ENCODE results near the gene HOMER1.

The HOMER1 gene

DNA sequence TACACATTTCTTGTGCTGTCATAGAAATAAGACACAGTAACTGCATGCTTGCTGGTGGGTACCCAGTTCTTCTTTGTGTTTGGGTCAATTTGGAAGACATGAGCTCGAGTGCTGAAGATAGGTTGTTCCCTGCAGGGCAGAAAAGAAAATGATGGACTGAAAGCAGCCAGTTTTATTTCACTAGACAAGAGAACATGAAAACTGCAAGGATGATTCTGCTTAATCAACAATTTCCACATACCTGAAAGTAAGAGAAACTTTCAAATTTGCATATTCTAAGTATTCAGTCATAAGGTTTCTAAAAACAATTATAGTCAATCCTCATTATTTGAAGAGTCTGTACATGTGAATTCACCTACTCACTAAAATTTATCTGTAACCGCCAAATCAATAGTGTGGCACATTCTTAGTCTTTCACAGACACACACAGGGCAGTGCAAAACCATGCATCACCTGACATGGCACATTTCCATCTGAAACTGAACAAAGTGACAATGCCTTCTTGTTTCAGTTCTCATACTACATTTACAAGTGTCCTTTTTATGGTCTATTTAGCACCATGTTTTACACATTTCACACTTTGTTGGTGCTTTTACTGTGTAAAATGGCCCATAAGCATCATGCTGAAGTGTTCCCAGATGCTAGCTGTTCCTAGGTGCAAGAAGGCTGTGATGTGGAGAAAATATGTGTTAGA is 56.9 kb downstream of the HOMER1 start:
- DNase-seq (ENCODE audit: insufficient read length, low spot score) (no peak), FAIRE-seq (no peak)
- no peak for TF ChIP-seq POLR2A (IDR thresholded peaks at IDR 0.05; ENCODE audit: low read depth, low read length)

DNA sequence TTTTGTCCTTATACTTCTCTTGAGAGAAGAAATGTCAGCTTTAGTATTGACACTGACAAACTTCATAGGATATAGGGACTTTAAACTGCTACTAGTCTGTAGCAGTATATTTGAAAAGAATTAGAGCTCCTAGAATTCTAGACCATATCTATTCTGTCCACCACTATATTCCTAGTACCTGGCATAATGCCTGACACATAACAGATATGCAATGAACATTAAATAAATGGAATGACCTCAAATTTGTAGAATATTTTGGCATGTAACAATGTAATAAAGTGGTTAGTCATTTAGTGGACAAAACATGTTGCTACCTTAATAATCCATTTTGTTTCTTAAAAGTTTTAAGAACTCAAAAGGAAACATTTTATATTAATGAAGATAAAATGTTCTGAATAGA is 57.5 kb downstream of the HOMER1 start:
- DNase-seq (ENCODE audit: insufficient read length, low spot score) (no peak), FAIRE-seq (no peak)
- TF ChIP-seq POLR2A (IDR thresholded peaks at IDR 0.05; ENCODE audit: low read depth, low read length), result no peak

DNA sequence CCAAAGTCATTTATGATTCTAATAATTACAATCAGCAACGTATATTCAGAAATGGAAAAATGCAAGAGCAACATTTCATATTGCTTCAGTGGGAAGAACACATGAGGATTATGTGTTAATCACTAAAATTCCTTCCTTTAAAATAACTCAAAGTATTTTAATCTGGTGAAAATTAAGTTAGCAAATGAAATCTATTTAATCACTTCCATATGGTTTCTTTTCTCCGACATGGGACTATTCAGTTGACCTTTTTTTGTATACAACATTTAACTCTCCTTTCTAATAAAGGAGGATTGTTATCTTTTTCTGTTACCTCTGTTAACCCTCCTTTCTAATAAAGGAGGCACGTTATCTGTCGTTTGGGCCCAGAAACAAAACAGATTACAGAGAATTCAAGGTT is 59.9 kb downstream of the HOMER1 start:
- FAIRE-seq (no peak), DNase-seq (ENCODE audit: insufficient read length, low spot score) (no peak)
- no peak for TF ChIP-seq POLR2A (IDR thresholded peaks at IDR 0.05; ENCODE audit: low read depth, low read length)

DNA sequence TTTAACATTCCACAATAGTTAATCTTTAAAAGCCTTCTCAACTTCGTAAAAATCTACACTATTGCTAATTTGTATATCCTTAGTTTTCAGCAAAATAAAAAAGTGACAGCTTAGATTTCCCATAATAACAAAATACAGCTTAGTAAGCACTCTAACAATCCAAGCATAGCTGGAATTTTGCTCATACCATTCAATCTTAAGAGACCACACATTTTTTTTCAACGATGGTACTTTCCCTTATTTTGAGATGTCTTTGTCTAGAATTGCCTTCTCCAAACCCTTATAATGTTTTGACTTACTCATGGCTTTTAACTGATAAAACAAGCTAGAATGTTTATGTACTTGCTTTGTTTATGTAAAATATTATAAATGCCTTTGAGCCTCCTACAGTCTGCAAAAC is 65.6 kb downstream of the HOMER1 start:
- TF ChIP-seq POLR2A (IDR thresholded peaks at IDR 0.05; ENCODE audit: low read depth, low read length), result no peak
- peak; percentile 57 for FAIRE-seq
- DNase-seq (ENCODE audit: insufficient read length, low spot score), result no peak

DNA sequence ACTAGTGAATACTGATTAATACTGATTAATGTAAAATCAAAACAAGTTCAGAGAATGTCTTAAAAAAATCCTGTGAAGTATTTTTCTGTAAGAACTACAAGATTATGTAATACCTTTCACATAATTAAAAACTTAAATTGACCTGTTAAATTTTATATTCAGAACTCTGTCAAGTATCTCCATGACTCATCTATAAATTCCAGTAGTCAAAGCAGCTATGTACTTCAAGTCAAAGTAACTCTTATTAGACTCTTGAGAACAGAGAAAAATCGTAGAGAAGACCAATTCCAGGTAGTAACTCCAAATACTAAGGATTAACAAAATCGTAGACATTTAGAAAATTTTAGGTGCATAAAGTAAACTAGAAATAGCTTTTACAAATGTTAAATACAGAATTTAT is 77.1 kb downstream of the HOMER1 start:
- FAIRE-seq (no peak), DNase-seq (ENCODE audit: insufficient read length, low spot score) (no peak)
- TF ChIP-seq POLR2A (IDR thresholded peaks at IDR 0.05; ENCODE audit: low read depth, low read length), result no peak

DNA sequence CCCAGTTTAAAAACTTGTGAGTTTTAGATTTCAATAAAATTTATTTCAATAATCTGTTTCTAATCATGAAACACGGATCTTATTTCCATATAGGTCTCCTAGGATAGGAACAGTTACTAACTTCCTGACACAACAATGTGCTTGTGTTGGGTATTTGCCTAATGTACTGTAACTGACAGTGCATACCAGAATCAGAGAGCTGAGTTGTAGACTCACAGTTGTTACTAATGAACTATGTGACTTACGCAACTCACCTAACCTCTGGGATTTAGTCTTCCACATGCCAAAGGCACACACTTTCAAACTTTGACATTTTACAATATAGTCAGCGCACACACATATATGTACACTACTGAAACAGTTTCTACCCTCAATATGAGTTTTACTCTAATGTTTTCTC is 77.7 kb downstream of the HOMER1 start:
- DNase-seq (ENCODE audit: insufficient read length, low spot score) (no peak), FAIRE-seq (peak; percentile 93)
- no peak for TF ChIP-seq POLR2A (IDR thresholded peaks at IDR 0.05; ENCODE audit: low read depth, low read length)

DNA sequence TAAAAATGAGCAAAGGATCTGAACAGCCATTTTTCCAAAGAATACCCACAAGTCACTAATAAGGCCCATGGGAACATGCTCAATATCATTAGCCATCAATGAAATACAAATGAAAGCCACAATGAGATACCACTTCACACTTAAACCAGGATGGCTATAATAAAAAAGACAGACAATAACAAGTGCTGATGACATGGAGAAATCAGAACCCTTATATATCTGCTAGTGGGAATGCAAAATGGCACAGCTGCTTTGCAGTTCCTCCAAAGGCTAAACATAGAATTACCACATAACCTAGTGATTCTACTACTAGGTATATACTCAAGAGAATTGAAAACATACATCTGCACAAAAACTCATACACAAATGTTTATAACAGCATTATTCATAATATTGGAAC is 83.7 kb downstream of the HOMER1 start:
- no peak for TF ChIP-seq POLR2A (IDR thresholded peaks at IDR 0.05; ENCODE audit: low read depth, low read length)
- FAIRE-seq (no peak), DNase-seq (ENCODE audit: insufficient read length, low spot score) (no peak)

DNA sequence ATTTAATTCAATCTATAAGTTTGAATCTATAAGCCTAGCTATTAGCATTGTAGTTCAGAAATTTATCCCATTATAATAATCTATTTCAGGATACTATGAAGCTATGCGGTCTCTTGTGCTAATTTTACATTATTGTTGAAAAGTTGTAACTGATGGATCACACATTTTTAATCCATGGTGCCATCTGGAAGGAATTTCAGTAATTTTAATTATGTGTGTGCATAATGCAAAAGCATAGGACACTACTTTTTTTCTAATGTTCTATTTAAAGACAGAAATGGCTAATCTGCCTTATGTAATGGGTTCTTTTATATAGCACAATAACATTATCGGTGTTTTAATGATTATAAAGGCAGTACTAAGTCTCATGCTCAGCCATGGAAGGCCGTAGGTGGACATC is 90.6 kb downstream of the HOMER1 start:
- TF ChIP-seq POLR2A (IDR thresholded peaks at IDR 0.05; ENCODE audit: low read depth, low read length), result no peak
- FAIRE-seq (no peak), DNase-seq (ENCODE audit: insufficient read length, low spot score) (no peak)

DNA sequence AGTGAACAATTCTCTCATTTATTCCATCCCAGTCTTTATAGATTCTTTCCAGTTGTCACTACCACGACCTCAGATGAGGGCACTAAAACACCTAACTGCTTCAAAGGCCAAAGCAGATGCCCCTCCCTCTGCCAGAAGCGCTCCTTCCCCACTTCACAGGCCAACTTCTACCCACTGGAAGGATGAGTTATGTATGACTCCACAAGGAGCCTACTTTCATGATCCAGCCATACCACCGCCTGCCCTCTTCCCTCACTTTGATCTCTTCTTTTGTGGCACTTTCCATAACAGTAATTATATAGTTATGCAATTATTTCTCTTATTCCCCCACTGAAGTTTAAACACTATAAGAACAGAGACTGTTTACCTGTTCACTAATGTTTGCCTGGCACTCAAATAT is 93.7 kb downstream of the HOMER1 start:
- no peak for TF ChIP-seq POLR2A (IDR thresholded peaks at IDR 0.05; ENCODE audit: low read depth, low read length)
- no peak for DNase-seq (ENCODE audit: insufficient read length, low spot score)
- no peak for FAIRE-seq

DNA sequence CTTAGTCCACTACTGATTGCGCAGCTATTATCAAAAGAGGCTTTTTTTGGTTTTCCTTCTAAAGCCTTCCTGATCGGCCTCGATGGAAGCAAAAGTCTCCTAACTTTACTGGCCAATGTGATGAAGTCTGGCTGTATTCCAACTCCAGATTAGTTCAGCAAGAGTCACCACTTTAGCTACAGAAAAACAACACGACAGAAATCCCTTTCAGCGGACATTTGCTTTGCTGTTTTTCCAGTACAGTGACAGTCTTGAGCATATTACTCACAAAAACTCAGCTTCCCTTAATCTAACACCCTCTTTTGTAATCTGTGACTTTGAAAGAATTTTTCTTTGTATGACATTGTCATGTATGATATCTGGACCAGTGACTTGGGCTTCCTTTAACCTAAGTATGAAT is 95.7 kb downstream of the HOMER1 start:
- DNase-seq (ENCODE audit: insufficient read length, low spot score) (no peak), FAIRE-seq (peak; percentile 64)
- TF ChIP-seq POLR2A (IDR thresholded peaks at IDR 0.05; ENCODE audit: low read depth, low read length), result no peak

DNA sequence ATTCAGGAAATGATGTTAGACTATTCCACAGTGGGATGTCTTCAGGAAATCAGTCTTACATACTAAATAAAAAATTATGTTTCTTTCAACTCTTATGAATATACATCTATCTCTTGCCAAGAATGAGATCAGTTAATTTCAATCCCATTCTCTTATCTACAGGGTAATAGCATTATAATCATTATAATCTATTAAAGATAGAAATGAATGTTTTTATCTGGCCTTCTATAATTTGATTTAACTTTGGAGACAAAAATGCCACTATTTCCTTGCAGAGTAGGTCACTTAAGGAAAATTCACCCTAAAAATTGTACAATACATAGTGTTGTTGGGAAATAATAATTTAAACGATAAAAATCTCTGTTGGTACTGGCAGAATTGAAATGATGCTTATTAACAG is 96.4 kb downstream of the HOMER1 start:
- no peak for FAIRE-seq
- no peak for DNase-seq (ENCODE audit: insufficient read length, low spot score)
- no peak for TF ChIP-seq POLR2A (IDR thresholded peaks at IDR 0.05; ENCODE audit: low read depth, low read length)

DNA sequence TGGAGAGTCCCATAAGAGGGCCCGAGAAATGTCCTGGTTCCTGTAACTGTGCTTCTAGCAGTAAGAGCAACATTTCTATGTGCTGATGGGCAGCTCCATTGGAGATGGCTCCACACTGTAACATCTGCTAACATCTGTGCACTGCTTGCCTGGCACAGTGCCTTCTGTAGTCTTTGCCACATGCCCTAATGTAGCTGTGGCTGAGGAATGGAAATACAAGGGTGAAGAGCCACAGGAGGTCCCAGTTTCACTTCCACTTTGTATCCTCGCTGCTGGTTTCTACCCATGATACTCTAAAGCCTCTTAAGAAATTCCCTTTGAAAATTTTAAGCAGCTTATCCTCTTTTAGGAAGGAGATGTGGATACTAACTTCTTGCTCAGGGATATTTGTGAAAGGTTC is 97.4 kb downstream of the HOMER1 start:
- FAIRE-seq (peak; percentile 11), DNase-seq (ENCODE audit: insufficient read length, low spot score) (no peak)
- TF ChIP-seq POLR2A (IDR thresholded peaks at IDR 0.05; ENCODE audit: low read depth, low read length), result no peak

DNA sequence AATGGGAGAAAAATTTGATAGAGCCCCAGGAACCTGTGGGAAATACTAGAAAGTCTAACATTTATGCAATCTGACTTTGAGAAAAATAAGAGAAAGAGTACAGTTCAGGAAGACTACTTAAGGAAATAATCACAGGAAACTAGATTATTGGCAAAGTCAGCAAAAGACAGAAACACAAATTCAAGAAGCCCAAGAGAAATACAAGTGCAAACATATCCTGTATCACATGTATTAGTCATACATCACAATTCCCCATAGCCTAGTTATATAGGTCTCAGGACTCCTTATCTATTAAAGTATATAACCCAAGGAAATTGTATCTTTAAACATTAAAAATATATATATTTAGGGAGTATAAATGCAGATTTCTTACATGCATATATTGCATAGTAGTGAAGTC is 100.8 kb downstream of the HOMER1 start:
- DNase-seq (ENCODE audit: insufficient read length, low spot score) (no peak), FAIRE-seq (no peak)
- TF ChIP-seq POLR2A (IDR thresholded peaks at IDR 0.05; ENCODE audit: low read depth, low read length), result no peak

DNA sequence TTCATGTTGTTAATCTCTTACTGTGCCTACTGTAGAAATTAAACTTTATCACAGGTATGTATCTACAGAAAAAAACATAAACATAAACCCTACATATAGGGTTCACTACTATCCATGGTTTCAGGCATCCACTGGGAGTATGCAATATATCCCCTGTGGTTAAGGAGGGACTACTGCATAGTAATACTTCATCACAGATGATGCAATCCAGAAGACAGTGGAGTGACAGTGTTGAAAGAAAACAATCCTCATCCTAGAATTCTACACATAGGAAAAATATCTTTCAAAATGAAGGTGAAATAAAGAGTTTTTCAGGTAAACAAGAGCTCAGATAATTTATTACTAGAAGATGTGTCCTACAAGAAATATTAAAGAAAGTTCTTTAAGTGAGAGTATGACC is 105.9 kb downstream of the HOMER1 start:
- no peak for TF ChIP-seq POLR2A (IDR thresholded peaks at IDR 0.05; ENCODE audit: low read depth, low read length)
- FAIRE-seq (no peak), DNase-seq (ENCODE audit: insufficient read length, low spot score) (no peak)

DNA sequence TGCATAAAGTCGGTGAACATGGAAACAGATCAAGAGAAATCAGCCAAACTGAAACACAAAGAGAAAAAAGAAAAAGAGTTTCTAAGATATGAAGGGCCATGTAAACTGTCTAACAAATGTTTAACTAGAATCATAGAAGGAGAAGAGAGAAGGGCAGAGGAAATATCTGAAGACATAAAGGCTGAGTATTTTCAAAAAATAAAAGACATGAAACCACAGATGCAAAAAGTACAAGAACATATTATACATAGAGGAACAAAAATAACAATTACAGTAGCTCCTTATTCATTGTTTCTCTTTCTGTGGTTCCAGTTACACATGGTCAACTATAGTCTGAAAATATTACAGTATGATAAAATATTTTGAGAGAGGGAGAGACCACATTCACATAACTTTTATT is 106.3 kb downstream of the HOMER1 start:
- FAIRE-seq, result no peak
- no peak for TF ChIP-seq POLR2A (IDR thresholded peaks at IDR 0.05; ENCODE audit: low read depth, low read length)
- DNase-seq (ENCODE audit: insufficient read length, low spot score), result no peak

DNA sequence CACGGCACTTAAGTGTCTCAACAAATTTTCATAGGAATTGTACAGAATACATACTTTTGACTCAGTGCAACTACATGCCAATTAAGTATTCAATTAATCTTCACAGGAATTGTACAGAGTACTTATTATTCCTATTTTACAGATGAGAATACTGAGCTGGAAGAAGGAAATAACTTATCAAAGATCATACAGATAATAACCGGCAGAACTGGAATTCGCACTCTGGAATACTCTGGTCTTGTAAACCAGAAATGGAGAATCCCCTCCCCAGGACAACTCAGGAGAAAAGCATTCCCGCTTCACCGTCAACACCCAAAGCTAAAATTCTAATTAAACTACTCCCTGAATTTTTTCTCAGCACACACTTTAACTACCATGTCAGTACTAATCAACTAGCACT is 112.7 kb downstream of the HOMER1 start:
- no peak for TF ChIP-seq POLR2A (IDR thresholded peaks at IDR 0.05; ENCODE audit: low read depth, low read length)
- DNase-seq (ENCODE audit: insufficient read length, low spot score) (no peak), FAIRE-seq (no peak)
